NT2/D1 (cell line): ENCODE measurements around the gene PMCH.

Source experiments
- SUZ12 ChIP-seq: IDR thresholded peaks from 2 replicates; pipeline ENCODE4 v1.6.1; 2011; ENCODE audit not compliant: insufficient read length, insufficient read depth; ENCODE audit errors: extremely low read depth
- YY1 ChIP-seq: IDR thresholded peaks from 2 replicates; pipeline ENCODE4 v1.6.1; 2011; ENCODE audit not compliant: insufficient read length, insufficient read depth
- ZNF274 ChIP-seq: IDR thresholded peaks from 2 replicates; pipeline ENCODE4 v1.6.1; 2011; ENCODE audit warnings: mild to moderate bottlenecking, low read depth, low read length

DNA sequence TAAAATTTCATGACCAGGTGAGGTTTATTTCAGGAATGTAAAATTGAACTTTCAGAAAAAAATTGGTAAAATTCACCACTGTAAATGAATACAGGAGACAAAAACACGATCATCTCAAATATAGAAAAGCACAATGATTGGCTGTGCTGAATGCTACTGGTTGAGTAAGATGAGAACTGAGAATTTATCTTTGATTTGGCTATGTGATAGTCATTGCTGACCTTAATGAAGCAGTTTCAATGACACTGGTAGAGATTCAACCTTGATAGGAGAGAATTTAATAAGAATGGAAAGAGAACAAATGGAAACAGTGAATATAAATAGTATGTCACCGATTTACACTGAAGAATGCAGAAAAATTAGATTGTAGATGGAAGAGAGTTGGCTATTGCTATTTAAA is 6.4 kb upstream of the PMCH start:
- TF ChIP-seq ZNF274 (no peak), YY1 (no peak), SUZ12 (no peak)
